Heart left ventricle (tissue), 16 donors: ENCODE data around the gene SLC25A13. TPM values are rescaled to one million over a fixed set of nuclear protein-coding genes. Genes with fewer than 3 reads are reported as not detected.

Source experiments
- ATAC-seq, 4 donors: fragments of 200-7000 bp; cut with Tn5 transposase; one replicate each; pipeline ENCODE4 v1.9.1; 2020 to 2022; ENCODE audit warnings: moderate library complexity in 4 of 4, mild to moderate bottlenecking in 3 of 4, moderate number of reproducible peaks in 1 of 4
- DNase-seq, 5 donors: peaks; one replicate each; pipeline ENCODE4 v3.0.0-alpha.2; 2020
- H3K27ac ChIP-seq, 12 donors: fragments of 200-600 bp; sonication (generic) in 4 of 12; one replicate each; pipeline versions ENCODE4 v1.5.0 to v1.8.0; 2016 to 2022; ENCODE audit warnings: mild to moderate bottlenecking in 2 of 12
- H3K27me3 ChIP-seq, 9 donors: fragments of 200-600 bp; sonication (generic) in 2 of 9; one replicate each; pipeline versions ENCODE4 v1.5.1 to v1.8.0; 2016 to 2022; ENCODE audit warnings: mild to moderate bottlenecking in 3 of 9
- H3K36me3 ChIP-seq, 9 donors: fragments of 200-600 bp; sonication (generic) in 2 of 9; one replicate each; pipeline versions ENCODE4 v1.5.0 to v1.8.0; 2018 to 2022; ENCODE audit warnings: mild to moderate bottlenecking in 2 of 9
- H3K4me1 ChIP-seq, 12 donors: fragments of 200-600 bp; sonication (generic) in 4 of 12; one replicate each; pipeline versions ENCODE4 v1.5.0 to v1.8.0; 2016 to 2022; ENCODE audit warnings: mild to moderate bottlenecking in 3 of 12
- H3K4me3 ChIP-seq, 12 donors: fragments of 200-600 bp; sonication (generic) in 4 of 12; one replicate each; pipeline versions ENCODE4 v1.5.0 to v1.8.0; 2017 to 2022; ENCODE audit warnings: mild to moderate bottlenecking in 9 of 12, moderate library complexity in 4 of 12
- H3K9me3 ChIP-seq, 12 donors: fragments of 200-600 bp; sonication (generic) in 4 of 12; one replicate each; pipeline versions ENCODE4 v1.5.0 to v1.8.0; 2016 to 2022; ENCODE audit warnings: mild to moderate bottlenecking in 1 of 12
- CTCF ChIP-seq, 12 donors: fragments of 200-600 bp; sonication (generic) in 4 of 12; IDR thresholded peaks; one replicate each; pipeline versions ENCODE4 v1.5.0 to v1.8.0; 2018 to 2022; ENCODE audit warnings: antibody characterized with exemption in 12 of 12, mild to moderate bottlenecking in 5 of 12
- POLR2A ChIP-seq, 2 donors: fragments of 450-650 bp; IDR thresholded peaks; one replicate each; pipeline ENCODE4 v1.6.1; 2017; ENCODE audit warnings: antibody characterized with exemption in 2 of 2, mild to moderate bottlenecking in 2 of 2, moderate library complexity in 2 of 2
- WGBS, 4 donors: extraction: QIAGEN DNeasy Blood & Tissue Kit in 2 of 4; methylation state at CpG; one replicate each; pipeline versions ENCODE4 v1.1.5 to v1.1.7; 2013 to 2018; 5-methylcytosine and 5-hydroxymethylcytosine counted together
- intact Hi-C, 10 donors: fragments of 100-400 bp; cut with DNase I; formaldehyde crosslinking; loops; one replicate each; pipeline versions ENCODE4 v1.11.1 to v1.14.2; 2022
- polyA plus RNA-seq, 2 donors: library from polyadenylated mRNA; stranded (reverse); fragments of 200-250 nt; gene quantifications; one replicate each; pipeline ENCODE4 v1.2.3, GENCODE V29; 2013
- total RNA-seq, 9 donors: library from RNA; depleted of rRNA in 2 of 9; stranded (reverse); fragments of >200 nt in 2 of 9; fragmentation: NEBNext Ultra II Directional in 3 of 9; extraction: Animal tissue kit (Norgen Biotek cat#: 25700) in 3 of 9; gene quantifications; one replicate each; pipeline versions ENCODE4 v1.1.0 to v1.2.4, GENCODE V29; 2016 to 2023
- donor health status: ischemic (EF 13 %, LVEDD 7.1; RV severe dilation, severe dysfunction).
- donor health status: healthy with polysubstance abuse.
- donor health status: DM: no; HTN: yes; CAD: no.
- donor health status: DM: no; HTN: no; CAD: no.
- donor health status: ischemic (EF 25% LVEDD 6.9; RV normal size, moderate dysfunction).
- donor health status: ischemic (EF 25% LVEDD 5.7; RV mildly dilated, moderate dysfunction).
- donor health status: healthy.
- donor health status: DM: yes; HTN: yes; CAD: no.
- donor health status: ischemic (EF 35%, LVEDD 5.7; RV mildly dilated, moderate dysfunction).
- donor health status: nonischemic (EF 11% LVEDD 7.7; RV severe dilation, severe dysfunction).
- donor health status: DM: yes; HTN: yes; CAD: no.
- donor health status: PGD.
- donor health status: ischemic (EF 29% LVEDD 5.4; RV normal size, mild dysfunction).
- donor health status: nonischemic (EF 23%, LVEDD 6.1; RV moderate dilation, normal function).

The SLC25A13 gene
- total and polyA plus RNA-seq, 11 donors: 3.7 to 17.9 (median 11.4) TPM

GRCh38 chr7:96238474-96238873 is 83.4 kb downstream of the SLC25A13 start:
- peak overlapping the region in 2 of 12 donors; percentile 9 to 61 for H3K27ac ChIP-seq
- TF ChIP-seq CTCF (IDR thresholded peaks at IDR 0.05): no peak
- no peak for TF ChIP-seq POLR2A (IDR thresholded peaks at IDR 0.05)
- peaks cover 0 to 9% (median 0%) of the 10 kb centered on the region in 9 donors for H3K36me3 ChIP-seq
- no peaks in the 10 kb centered on the region for H3K9me3 ChIP-seq
- H3K27me3 ChIP-seq: no peaks in the 10 kb centered on the region
- WGBS, 4 donors: 58 to 71% (median 64%) methylated on average over 8 of the region's 8 CpGs
- DNase-seq: no peak
- no peak for ATAC-seq
- intact Hi-C loops: loop anchor here in 4 of 10 donors (5.0 to 10.0 kb wide), 3 partner anchors 79 to 86 kb away; partner anchors contain the start of gene SLC25A13 (in 3 of the 4)
- peaks cover 0 to 53% (median 29%) of the 10 kb centered on the region in 12 donors for H3K4me1 ChIP-seq
- H3K4me3 ChIP-seq: no peak overlapping the region

GRCh38 chr7:96237040-96237439 is 84.9 kb downstream of the SLC25A13 start:
- Histone ChIP-seq H3K27ac (peak overlapping the region in 11 of 12 donors; percentile 31 to 80 (median 58)), H3K9me3 (no peaks in the 10 kb centered on the region), H3K36me3 (peaks cover 0 to 16% (median 2%) of the 10 kb centered on the region in 9 donors), H3K4me3 (no peak overlapping the region), H3K27me3 (no peaks in the 10 kb centered on the region), H3K4me1 (peaks cover 0 to 47% (median 27%) of the 10 kb centered on the region in 12 donors)
- TF ChIP-seq CTCF (IDR thresholded peaks at IDR 0.05) (no peak), POLR2A (IDR thresholded peaks at IDR 0.05) (no peak)
- DNase-seq (no peak), ATAC-seq (no peak)
- intact Hi-C loops: loop anchor here in 4 of 10 donors (5.0 to 10.0 kb wide), 3 partner anchors 80 to 88 kb away; partner anchors contain the start of gene SLC25A13 (in 3 of the 4)
- WGBS, 4 donors: 96 to 100% (median 98%) methylated on average over 1 of the region's 1 CpG

GRCh38 chr7:96236198-96237039 is 85.5 kb downstream of the SLC25A13 start:
- Histone ChIP-seq H3K36me3 (peaks cover 0 to 16% (median 2%) of the 10 kb centered on the region in 9 donors), H3K27ac (peak overlapping the region in 11 of 12 donors; percentile 31 to 80 (median 58)), H3K27me3 (no peaks in the 10 kb centered on the region), H3K4me3 (no peak overlapping the region), H3K9me3 (no peaks in the 10 kb centered on the region), H3K4me1 (peaks cover 0 to 47% (median 27%) of the 10 kb centered on the region in 12 donors)
- DNase-seq (peak in 4 of 5 donors; percentile 61 to 79 (median 72)), ATAC-seq (peak; percentile 85 to 93 (median 89))
- 39 to 51% (median 39%) methylated on average over 5 of the region's 5 CpGs for WGBS, 4 donors
- TF ChIP-seq POLR2A (IDR thresholded peaks at IDR 0.05): no peak
- TF ChIP-seq CTCF (IDR thresholded peaks at IDR 0.05): no peak
- intact Hi-C loops: loop anchor here in 4 of 10 donors (5.0 to 10.0 kb wide), 3 partner anchors 81 to 88 kb away; partner anchors contain the start of gene SLC25A13 (in 3 of the 4)

GRCh38 chr7:96235281-96235680 is 86.6 kb downstream of the SLC25A13 start:
- peak overlapping the region; percentile 15 to 80 (median 54) for H3K27ac ChIP-seq

More at GRCh38 chr7:96235281-96235680, 86.6 kb downstream of the SLC25A13 start:
- DNase-seq (no peak), ATAC-seq (no peak)
- Histone ChIP-seq H3K4me1 (peaks cover 0 to 47% (median 27%) of the 10 kb centered on the region in 12 donors), H3K4me3 (no peak overlapping the region), H3K9me3 (no peaks in the 10 kb centered on the region), H3K36me3 (peaks cover 0 to 20% (median 2%) of the 10 kb centered on the region in 9 donors), H3K27me3 (no peaks in the 10 kb centered on the region)
- TF ChIP-seq CTCF (IDR thresholded peaks at IDR 0.05) (no peak), POLR2A (IDR thresholded peaks at IDR 0.05) (no peak)
- intact Hi-C loops: loop anchor here in 4 of 10 donors (5.0 to 10.0 kb wide), 3 partner anchors 82 to 90 kb away; partner anchors contain the start of gene SLC25A13 (in 3 of the 4)
- WGBS, 4 donors: 62 to 76% (median 69%) methylated on average over 2 of the region's 2 CpGs
